Measurements from ENCODE around the gene TMEM223. TPM values are rescaled to one million over a fixed set of nuclear protein-coding genes. Genes with fewer than 3 reads are reported as not detected.
"Not testable (repeated sequence)": the region's sequence is repeated elsewhere in the genome, so short reads cannot be mapped to it uniquely, and the experiment has no call there.

The TMEM223 gene
- total RNA-seq, 1 experiment from 2014 or later = 22.2 TPM

- Mint-ChIP-seq H3K27me3 (ENCODE audit: low read depth) (no peaks in the 10 kb centered on the region), H3K36me3 (ENCODE audit: insufficient read depth in 1 of 3, low read depth in 3 of 3) (peaks cover 29 to 44% (median 33%) of the 10 kb centered on the region in 3 experiments), H3K9me3 (no peaks in the 10 kb centered on the region), H3K27ac (peak overlapping the region in 1 of 3 experiments; percentile 55; a peak in 1 of 7 replicates), H3K4me1 (peaks cover 12 to 21% of the 10 kb centered on the region in 2 experiments), H3K4me3 (peak overlapping the region in 1 of 2 experiments; percentile 60; a peak in 1 of 5 replicates)
- Histone ChIP-seq H2BK120ac (ENCODE audit: low read depth, low read length, poor library complexity, severe bottlenecking) (no peak overlapping the region), H2AFZ (ENCODE audit: low read length) (no peak overlapping the region), H2BK15ac (ENCODE audit: low read depth, low read length) (no peak overlapping the region), H2BK12ac (ENCODE audit: insufficient read length, low read depth, low read length) (no peak overlapping the region), H3K4me2 (ENCODE audit: insufficient read depth, insufficient read length, low read length) (no peak overlapping the region), H4K8ac (replicated peaks; ENCODE audit: insufficient read length, low read depth, low read length) (no peak overlapping the region), H3K56ac (ENCODE audit: insufficient read length, low read depth, low read length) (no peak overlapping the region), H3K27ac (ENCODE audit: insufficient read length, low read depth, low read length) (no peak overlapping the region), H3K14ac (ENCODE audit: insufficient read depth, low read length) (no peak overlapping the region), H3K79me1 (ENCODE audit: insufficient read depth, low read depth, low read length, poor library complexity, severe bottlenecking) (peaks cover 12% of the 10 kb centered on the region), H3K4ac (ENCODE audit: low read depth, low read length) (no peak overlapping the region), H3K27me3 (ENCODE audit: insufficient read depth, low read length) (no peaks in the 10 kb centered on the region), H4K5ac (ENCODE audit: insufficient read length, low read depth, low read length) (no peak overlapping the region), H4K20me1 (ENCODE audit: control insufficient read depth, insufficient read depth, insufficient read length) (no peaks in the 10 kb centered on the region), H3K23me2 (ENCODE audit: insufficient read length, low read depth, low read length, poor library complexity, severe bottlenecking) (peaks cover 3% of the 10 kb centered on the region), H2BK20ac (ENCODE audit: low read depth, low read length, poor library complexity, severe bottlenecking) (no peak overlapping the region), H2BK5ac (ENCODE audit: insufficient read length, low read length) (no peak overlapping the region), H3K18ac (ENCODE audit: insufficient read length, low read depth, low read length) (no peak overlapping the region), H3K9me3 (ENCODE audit: control insufficient read depth, low read depth, low read length) (no peaks in the 10 kb centered on the region), H3T11ph (ENCODE audit: low read length) (no peak overlapping the region), H4K91ac (ENCODE audit: insufficient read length, low read depth, low read length) (no peak overlapping the region), H3K4me1 (ENCODE audit: insufficient read depth, low read length) (no peaks in the 10 kb centered on the region), H3K23ac (ENCODE audit: insufficient read length, low read depth, low read length) (no peak overlapping the region), H2AK5ac (ENCODE audit: insufficient read length, low read length) (no peak overlapping the region), H3K79me2 (ENCODE audit: insufficient read depth, low read length) (peaks cover 21% of the 10 kb centered on the region; the same call in 1 of the 2 replicates), H3K9ac (ENCODE audit: extremely low read depth, insufficient read length, low read length) (no peak overlapping the region)
- no peak for TF ChIP-seq CTCF (conservative IDR thresholded peaks at IDR 0.05)
- DNase-seq = no peak
- WGBS (ENCODE audit: extremely low coverage, insufficient read length, low lambda C conversion rate) = no CpG with 5 or more reads among the region's 14 CpGs
Observed at GRCh38 chr11:62752177-62752785, 39.5 kb downstream of the TMEM223 start.

- H2AFZ ChIP-seq (ENCODE audit: low read length); H3T11ph ChIP-seq (ENCODE audit: low read length); H3K4me3 Mint-ChIP-seq; H3K9me3 ChIP-seq (ENCODE audit: control insufficient read depth, low read depth, low read length); H2BK120ac ChIP-seq (ENCODE audit: low read depth, low read length, poor library complexity, severe bottlenecking); H2BK5ac ChIP-seq (ENCODE audit: insufficient read length, low read length); H3K18ac ChIP-seq (ENCODE audit: insufficient read length, low read depth, low read length); H3K9ac ChIP-seq (ENCODE audit: extremely low read depth, insufficient read length, low read length); H3K9me3 Mint-ChIP-seq; H3K23me2 ChIP-seq (ENCODE audit: insufficient read length, low read depth, low read length, poor library complexity, severe bottlenecking); H3K27me3 ChIP-seq (ENCODE audit: insufficient read depth, low read length); H3K4ac ChIP-seq (ENCODE audit: low read depth, low read length); H3K4me2 ChIP-seq (ENCODE audit: insufficient read depth, insufficient read length, low read length); DNase-seq; H4K8ac ChIP-seq (replicated peaks; ENCODE audit: insufficient read length, low read depth, low read length); H4K5ac ChIP-seq (ENCODE audit: insufficient read length, low read depth, low read length); H3K27me3 Mint-ChIP-seq (ENCODE audit: low read depth); H2BK12ac ChIP-seq (ENCODE audit: insufficient read length, low read depth, low read length); H3K4me1 ChIP-seq (ENCODE audit: insufficient read depth, low read length); H3K14ac ChIP-seq (ENCODE audit: insufficient read depth, low read length); H2BK15ac ChIP-seq (ENCODE audit: low read depth, low read length); H3K27ac ChIP-seq (ENCODE audit: insufficient read length, low read depth, low read length); H2BK20ac ChIP-seq (ENCODE audit: low read depth, low read length, poor library complexity, severe bottlenecking); H3K56ac ChIP-seq (ENCODE audit: insufficient read length, low read depth, low read length); H2AK5ac ChIP-seq (ENCODE audit: insufficient read length, low read length); H3K23ac ChIP-seq (ENCODE audit: insufficient read length, low read depth, low read length); H4K91ac ChIP-seq (ENCODE audit: insufficient read length, low read depth, low read length); H4K20me1 ChIP-seq (ENCODE audit: control insufficient read depth, insufficient read depth, insufficient read length): not testable (repeated sequence)
- H3K4me1 Mint-ChIP-seq = peaks cover 4 to 10% of the 10 kb centered on the region in 2 experiments
- peaks cover 12% of the 10 kb centered on the region for H3K79me1 ChIP-seq (ENCODE audit: insufficient read depth, low read depth, low read length, poor library complexity, severe bottlenecking)
- no CpG with 5 or more reads among the region's 5 CpGs for WGBS (ENCODE audit: extremely low coverage, insufficient read length, low lambda C conversion rate)
- H3K27ac Mint-ChIP-seq = 0 out of 7 replicates have a peak overlapping the region, but pooled peaks of 1 of the 3 experiments have one; percentile 36
- peaks cover 17% of the 10 kb centered on the region; the same call in 1 of the 2 replicates for H3K79me2 ChIP-seq (ENCODE audit: insufficient read depth, low read length)
- peaks cover 28 to 42% (median 33%) of the 10 kb centered on the region in 3 experiments for H3K36me3 Mint-ChIP-seq (ENCODE audit: insufficient read depth in 1 of 3, low read depth in 3 of 3)
Observed at GRCh38 chr11:62749931-62750330, 41.9 kb downstream of the TMEM223 start.

All from H9 (cell line).